SK-MEL-5 (cell line): ENCODE measurements around the gene SAG. TPM values are rescaled to one million over a fixed set of nuclear protein-coding genes. Genes with fewer than 3 reads are reported as not detected.
"Not testable (repeated sequence)": the region's sequence is repeated elsewhere in the genome, so short reads cannot be mapped to it uniquely, and the experiment has no call there.

Experiments used
- DNase-seq: peaks from one replicate; pipeline ENCODE4 v3.0.0-alpha.2; 2016; ENCODE audit warnings: low read depth, low spot score
- in situ Hi-C: cut with HindIII; loops from 2 replicates; pipeline ENCODE4 v1.10.0; 2016; ENCODE audit warnings: low sequenced_read_pairs, high pct_unique_total_duplicates, low pct_unique_long_range_greater_than_20kb
- total RNA-seq: library from RNA; depleted of rRNA; stranded (reverse); fragments of >200 nt; shearing (Covaris generic); gene quantifications from 2 replicates; pipeline ENCODE4 v1.2.3, GENCODE V29; 2014

SAG gene
- total RNA-seq, 1 experiment from 2014 or later, result not detected

DNA sequence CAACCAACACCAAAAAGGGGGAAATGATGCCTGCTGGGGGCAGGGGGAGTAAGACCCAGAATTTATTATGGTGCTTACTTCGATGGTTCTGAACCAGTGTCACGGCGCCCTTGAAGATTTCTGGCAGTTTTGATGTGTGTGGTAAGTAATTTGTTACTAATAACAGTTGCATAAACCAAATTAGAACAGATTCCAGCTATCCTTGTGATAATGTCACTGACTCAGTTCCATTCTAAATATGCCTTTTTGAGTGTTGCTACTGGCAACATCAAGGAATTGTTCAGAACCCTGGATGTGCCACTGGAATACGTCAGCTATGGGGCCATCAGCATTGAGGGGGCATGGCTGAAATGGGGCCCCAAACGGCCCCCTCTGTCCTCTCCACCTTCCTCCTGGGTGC, 11.6 kb downstream of the SAG start:
- no peak for DNase-seq
- in situ Hi-C loops, result no loop called here

- DNase-seq, result no peak
- in situ Hi-C loops, result no loop called here
Observed at GRCh38 chr2:233320470-233320869, 12.9 kb downstream of the SAG start.

DNA sequence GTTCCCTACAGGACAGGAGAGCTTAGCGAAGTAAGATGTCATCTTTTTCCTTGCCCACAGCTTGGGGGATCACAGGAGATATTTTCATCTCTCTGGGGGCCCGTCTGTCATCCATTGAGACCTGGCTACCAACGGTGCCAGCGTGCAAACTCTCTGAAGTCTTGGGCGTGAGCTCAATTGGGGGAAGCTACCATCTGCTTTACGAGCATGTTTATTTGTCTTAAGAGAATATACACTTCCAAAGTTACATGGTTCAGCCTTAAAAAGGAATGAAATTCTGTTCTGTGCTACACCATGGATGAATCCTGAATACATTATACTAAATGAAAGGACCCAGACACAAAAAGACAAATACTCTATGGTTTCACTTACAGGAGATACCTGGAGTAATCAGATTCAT, 13.6 kb downstream of the SAG start:
- in situ Hi-C loops, result no loop called here
- DNase-seq, result no peak

- in situ Hi-C loops, result no loop called here
Observed at GRCh38 chr2:233323851-233324250, 16.2 kb downstream of the SAG start.

DNA sequence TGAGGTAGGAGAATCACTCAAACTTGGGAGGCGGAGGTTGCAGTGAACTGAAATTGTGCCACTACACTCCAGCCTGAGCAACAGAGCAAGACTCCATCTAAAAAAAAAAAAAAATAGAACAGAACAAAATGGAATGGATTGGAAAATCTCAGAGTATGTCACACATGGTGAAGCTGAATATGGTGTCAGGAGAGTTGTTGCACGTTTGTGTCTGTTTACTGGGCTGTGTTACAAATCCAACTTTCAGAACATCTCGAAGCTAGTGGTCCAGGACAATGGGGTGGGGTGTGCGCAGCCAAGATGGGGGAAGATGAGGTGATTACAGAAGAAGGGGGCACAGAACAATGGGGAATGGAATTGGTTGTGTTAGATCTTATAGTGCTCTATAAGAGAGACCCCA, 17.6 kb downstream of the SAG start:
- in situ Hi-C loops, result no loop called here
- DNase-seq, result no peak

More at GRCh38 chr2:233323851-233324250, 16.2 kb downstream of the SAG start:
- no peak for DNase-seq

GRCh38 chr2:233325814-233326213, 18.2 kb downstream of the SAG start:
- DNase-seq, result no peak
- in situ Hi-C loops, result no loop called here

DNA sequence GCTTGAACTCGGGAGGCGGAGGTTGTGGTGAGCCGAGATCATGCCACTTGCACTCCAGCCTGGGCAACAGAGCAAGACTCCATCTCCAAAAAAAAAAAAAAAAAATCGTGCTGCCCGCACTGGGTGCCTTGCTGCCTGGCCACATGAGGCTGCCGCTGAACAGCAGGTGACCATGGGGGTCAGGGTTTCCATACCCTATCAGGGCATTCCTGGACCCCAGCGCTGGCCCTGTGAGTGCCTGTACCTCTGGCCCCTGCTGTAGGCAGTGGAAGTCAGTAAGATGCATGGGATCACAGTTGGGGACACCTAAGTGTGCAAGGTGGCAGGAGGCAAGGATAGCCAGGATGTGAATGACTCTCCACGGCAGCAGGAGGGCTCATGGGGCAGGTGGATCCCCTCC, 18.9 kb downstream of the SAG start:
- in situ Hi-C loops, result no loop called here

DNA sequence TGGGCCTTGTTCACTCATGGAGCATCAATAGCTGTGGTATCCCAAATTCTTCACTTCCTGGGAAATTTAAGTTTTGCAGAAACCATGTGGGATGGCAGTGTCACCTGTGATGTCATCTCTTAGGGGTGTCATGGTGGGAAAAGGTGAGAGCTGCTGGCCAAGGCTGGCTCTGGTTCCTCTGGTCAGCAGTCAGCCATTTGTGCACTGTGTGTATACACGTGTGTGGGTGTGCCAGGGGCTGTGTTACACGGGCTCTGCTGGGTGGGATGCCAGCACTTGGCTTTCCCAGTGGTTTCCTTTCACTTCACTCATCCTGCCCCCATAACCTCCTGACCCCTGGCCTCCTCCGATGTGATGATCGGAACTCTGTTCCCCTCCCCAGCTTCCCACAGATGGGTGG, 21.3 kb downstream of the SAG start:
- in situ Hi-C loops, result no loop called here
- no peak for DNase-seq

More for the DNA sequence above, 18.9 kb downstream of the SAG start:
- no peak for DNase-seq

DNA sequence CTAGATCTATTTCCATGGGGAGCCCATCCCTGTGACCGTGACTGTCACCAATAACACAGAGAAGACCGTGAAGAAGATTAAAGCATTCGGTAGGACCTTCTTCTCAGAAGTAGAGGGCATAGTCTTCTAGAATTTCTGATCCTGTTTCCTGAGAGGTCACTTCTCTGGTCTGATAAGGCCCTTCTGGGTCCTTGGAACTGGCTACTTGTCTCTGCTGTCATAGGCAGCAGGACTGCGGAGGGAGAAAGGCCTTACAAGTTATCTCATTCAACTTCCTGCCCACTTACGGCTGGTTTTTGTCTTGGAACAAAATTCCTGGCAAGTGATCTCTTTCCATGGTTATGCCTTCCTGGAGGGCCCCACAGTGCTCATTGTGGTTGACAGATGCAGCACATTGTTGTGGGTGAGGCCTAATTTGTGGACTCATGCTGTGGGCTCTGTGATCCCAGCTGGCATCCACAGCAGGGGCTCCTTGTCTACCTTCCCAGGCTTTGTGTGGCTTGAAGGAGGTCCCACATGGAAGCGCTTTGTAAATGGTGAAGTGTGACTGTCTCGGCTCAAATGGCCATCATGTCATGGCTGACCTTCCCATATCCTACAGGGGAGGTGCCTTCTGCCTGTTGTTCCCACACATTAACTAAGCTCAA, 22.0 kb downstream of the SAG start:
- in situ Hi-C loops, result no loop called here

DNA sequence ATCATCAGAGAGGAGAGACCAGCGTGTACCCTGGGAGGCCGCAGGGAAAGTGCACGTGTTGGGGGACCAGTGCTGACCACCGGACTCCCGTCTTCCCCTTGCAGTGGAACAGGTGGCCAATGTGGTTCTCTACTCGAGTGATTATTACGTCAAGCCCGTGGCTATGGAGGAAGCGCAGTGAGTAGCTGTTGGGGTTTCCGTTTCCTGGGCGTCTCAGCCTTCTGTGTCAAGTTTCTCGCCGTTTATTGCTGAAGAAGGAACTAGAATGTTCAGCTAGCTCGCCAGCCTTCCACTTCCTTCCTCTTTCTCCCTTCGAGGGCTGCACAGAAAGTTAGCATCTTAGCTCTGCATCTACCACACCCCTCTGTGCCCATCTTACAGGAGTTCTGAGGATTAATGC, 23.9 kb downstream of the SAG start:
- no peak for DNase-seq
- in situ Hi-C loops, result no loop called here

More for the DNA sequence above, 22.0 kb downstream of the SAG start:
- DNase-seq, result no peak

- in situ Hi-C loops, result no loop called here
- no peak for DNase-seq
Observed at GRCh38 chr2:233332125-233332524, 24.5 kb downstream of the SAG start.

- DNase-seq, result no peak
- in situ Hi-C loops, result no loop called here
Observed at GRCh38 chr2:233334915-233335314, 27.3 kb downstream of the SAG start.

- in situ Hi-C loops, DNase-seq: not testable (repeated sequence)
Observed at GRCh38 chr2:233336091-233336490, 28.5 kb downstream of the SAG start.

DNA sequence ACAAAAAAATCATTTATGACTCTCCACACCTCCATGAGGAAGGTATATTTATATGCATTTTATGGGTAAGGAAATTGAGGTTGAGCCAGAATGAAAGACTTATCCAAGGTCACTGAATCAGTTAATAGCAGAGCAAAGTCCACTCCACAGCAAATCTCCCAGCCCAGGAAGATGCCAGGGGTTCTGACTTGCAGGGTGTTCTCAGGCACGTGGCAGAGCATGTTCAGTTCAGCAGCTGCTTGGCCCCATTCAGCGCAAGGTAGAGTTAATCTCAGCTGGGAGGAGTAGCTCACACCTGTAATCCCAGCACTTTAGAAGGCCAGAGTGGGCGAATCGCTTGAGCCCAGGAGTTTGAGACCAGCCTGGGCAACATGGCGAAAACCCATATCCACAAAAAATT, 28.9 kb downstream of the SAG start:
- in situ Hi-C loops, result no loop called here

DNA sequence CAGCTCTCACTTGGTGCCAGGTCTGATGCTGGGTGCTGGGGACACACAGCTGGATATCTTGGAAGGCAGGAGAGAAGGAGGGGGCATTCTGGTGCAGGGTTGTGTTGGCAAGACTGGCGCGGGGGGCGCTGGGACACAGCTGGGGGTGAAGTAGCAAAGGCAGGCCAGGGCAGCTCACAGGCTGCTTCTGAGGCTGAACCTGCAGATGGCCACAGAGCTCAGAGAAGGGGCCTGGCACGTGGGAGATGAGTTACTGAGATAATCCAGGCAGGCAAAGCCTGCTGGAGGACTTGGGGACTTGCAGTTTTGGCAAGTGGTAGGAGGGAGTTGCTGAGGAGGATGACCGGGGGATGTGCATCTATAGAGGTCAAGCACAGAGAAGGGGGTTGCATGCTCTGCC, 30.4 kb downstream of the SAG start:
- in situ Hi-C loops, result no loop called here
- DNase-seq, result no peak

More for the DNA sequence above, 28.9 kb downstream of the SAG start:
- DNase-seq, result no peak

- in situ Hi-C loops, result no loop called here
- DNase-seq, result no peak
Observed at GRCh38 chr2:233338812-233339368, 31.3 kb downstream of the SAG start.

DNA sequence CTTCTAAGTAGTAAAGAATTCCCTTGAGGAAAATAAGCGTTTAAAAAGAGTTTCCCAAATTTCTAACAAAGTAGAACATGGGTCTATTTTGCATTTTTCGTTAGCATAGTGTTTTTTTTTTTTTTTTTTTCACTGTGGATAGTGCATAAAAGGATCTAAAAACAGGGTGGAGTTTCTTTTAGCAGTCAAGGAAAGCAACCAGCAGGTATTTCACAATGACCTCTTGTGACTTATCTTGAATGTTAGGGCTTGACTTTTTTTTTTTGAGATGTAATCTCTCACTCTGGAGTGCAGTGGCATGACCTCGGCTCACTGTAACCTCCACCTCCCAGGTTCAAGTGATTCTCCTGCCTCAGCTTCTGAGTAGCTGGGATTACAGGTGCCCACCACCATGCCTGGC, 31.8 kb downstream of the SAG start:
- no peak for DNase-seq
- in situ Hi-C loops, result no loop called here

DNA sequence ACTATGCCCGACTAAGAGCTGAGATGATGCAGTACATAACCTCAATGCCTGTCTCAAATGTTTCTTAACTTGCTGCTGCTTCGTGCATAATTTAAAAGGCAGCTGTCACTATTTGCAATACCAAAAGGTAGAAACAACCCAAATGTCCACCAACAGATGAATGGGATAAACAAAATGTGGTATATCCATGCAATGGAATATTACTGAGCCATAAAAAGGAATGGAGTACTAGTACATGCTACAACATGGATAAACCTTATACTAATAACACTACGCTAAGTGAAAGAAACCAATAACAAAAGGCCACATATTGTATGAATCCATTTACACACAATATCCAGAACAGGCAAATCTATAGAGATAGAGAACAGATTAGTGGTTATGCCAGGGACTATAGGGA, 33.7 kb downstream of the SAG start:
- DNase-seq, result no peak
- in situ Hi-C loops, result no loop called here

DNA sequence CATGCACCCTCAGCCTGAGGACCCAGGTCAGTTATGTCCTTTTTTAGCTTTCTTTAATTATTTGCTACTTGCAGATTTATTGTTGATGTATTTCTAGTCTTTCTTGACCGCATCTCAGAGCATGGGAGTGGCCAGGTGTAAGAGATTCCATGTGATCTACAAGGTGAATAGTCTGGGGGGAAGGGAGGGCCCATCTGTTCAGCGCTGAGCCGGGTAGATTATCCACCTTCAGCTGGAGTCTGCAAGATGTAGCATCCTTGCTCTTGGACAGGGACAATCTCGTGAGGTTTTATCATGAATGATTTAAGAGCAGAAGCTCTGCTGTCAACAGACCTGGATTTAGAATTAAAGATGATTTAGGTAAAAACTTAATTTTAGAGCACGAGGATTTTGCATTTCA, 34.7 kb downstream of the SAG start:
- DNase-seq, result no peak
- in situ Hi-C loops, result no loop called here
